ENCODE data around the gene CD4.
"Not testable (repeated sequence)": the region's sequence is repeated elsewhere in the genome, so short reads cannot be mapped to it uniquely, and the experiment has no call there.

Gene CD4

DNA sequence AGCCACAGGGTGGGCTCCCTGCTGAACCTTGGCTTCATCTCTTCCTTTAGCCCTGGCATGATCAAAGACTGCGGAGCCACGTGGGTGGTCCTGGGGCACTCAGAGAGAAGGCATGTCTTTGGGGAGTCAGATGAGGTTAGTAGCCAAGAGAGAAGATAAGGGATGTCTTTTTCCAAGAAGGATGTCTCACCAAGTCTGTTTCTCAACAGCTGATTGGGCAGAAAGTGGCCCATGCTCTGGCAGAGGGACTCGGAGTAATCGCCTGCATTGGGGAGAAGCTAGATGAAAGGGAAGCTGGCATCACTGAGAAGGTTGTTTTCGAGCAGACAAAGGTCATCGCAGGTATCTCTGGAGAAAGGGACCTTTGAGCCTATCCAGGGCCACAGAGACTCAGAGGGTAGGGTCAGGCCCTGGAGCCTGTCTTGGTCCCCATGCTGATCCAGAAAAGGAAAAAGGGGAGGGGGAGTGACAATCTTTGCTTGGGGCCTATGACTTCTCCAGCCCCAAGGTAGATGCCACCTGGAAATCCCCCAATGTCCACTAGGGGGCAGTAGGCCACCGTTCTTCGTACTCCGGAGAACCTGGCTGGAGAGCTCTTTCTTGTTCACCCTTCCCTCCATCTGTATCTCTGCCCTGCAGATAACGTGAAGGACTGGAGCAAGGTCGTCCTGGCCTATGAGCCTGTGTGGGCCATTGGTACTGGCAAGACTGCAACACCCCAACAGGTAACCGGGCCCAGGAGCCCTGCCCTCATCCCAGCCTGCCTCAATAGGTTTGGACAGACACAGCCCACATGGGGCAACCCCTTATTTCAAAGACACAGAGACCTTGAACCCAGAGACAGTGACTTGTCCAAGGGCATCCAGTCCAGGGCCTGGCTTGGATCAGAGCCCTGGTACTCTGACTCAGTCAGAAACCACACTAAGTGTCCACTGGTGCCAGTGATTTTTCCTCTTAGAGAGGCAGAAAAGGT is 80.0 kb downstream of the CD4 start:
- peak; percentile 90 for DNase-seq

DNA sequence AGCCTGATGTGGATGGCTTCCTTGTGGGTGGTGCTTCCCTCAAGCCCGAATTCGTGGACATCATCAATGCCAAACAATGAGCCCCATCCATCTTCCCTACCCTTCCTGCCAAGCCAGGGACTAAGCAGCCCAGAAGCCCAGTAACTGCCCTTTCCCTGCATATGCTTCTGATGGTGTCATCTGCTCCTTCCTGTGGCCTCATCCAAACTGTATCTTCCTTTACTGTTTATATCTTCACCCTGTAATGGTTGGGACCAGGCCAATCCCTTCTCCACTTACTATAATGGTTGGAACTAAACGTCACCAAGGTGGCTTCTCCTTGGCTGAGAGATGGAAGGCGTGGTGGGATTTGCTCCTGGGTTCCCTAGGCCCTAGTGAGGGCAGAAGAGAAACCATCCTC is 81.0 kb downstream of the CD4 start:
- DNase-seq, result not testable (repeated sequence)

All from CD4-positive, alpha-beta T cell treated with Interleukin-17A for 4 hours (primary cell).